ENCODE data around the gene CCDC92. TPM values are rescaled to one million over a fixed set of nuclear protein-coding genes. Genes with fewer than 3 reads are reported as not detected.
"Not testable (repeated sequence)": the region's sequence is repeated elsewhere in the genome, so short reads cannot be mapped to it uniquely, and the experiment has no call there.

The CCDC92 gene
- total RNA-seq, 1 donor from 2014 or later = 17.6 TPM

DNA sequence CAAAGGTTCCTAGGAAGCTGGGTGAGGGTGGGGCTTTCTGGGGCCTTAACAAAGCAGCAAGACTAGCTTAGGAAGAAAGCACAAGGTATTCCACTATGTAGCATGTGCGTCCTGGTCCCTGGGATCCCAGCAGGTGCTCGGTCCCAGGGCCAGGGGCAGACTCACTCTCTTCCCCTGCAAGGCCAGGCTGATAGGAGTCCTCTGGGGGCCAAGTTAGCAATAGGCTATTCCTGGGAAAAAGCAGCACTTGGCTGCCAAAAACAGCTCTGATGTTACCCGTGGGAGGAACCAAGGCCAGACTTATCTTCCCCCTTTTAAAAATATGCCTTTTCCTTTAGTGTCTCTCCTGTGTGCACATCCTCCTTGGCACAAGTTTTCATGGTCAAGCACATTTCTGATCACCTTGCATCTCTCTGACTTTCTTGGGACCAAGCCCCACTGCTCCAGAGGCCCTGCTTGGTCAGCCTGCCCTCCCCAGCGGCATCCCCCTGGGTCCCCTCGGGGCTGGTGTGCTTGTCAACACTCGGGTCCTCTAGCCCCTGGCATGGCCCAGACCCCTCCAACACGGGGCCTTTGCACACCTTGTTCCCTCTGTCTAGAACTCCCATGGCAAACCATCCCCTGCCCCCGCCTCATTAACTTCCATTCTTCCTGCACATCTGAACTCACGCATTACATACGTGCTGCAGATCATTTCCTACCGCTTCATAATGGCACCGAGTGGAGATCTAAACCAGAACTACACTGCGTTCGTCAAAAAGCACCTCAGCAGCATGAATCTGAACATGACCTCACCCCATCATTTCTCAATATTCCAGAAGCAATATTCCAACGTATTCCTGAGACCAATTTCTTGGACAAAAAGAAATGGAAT, 21.9 kb downstream of the CCDC92 start:
- intact Hi-C loops (cut with micrococcal nuclease) = no loop called here

DNA sequence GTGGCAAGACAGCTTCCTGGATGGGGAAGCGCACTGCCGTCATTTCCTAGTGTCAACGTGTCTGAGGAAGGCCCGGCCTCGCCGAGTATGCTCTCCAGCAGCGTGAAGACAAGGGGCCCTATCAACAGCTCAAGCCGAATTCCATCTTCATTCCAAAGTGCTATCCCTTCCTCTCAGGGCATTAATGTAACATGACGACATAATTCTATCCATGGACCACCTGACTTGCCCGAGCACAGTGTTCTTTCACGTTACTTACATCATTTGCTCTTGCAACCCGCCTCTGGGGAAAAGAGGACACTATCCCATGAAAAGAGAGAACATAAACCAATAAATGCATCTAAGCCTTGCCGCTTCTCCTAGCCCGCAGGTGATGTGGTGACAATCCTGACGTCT, 22.9 kb downstream of the CCDC92 start:
- intact Hi-C loops (cut with micrococcal nuclease) = no loop called here

DNA sequence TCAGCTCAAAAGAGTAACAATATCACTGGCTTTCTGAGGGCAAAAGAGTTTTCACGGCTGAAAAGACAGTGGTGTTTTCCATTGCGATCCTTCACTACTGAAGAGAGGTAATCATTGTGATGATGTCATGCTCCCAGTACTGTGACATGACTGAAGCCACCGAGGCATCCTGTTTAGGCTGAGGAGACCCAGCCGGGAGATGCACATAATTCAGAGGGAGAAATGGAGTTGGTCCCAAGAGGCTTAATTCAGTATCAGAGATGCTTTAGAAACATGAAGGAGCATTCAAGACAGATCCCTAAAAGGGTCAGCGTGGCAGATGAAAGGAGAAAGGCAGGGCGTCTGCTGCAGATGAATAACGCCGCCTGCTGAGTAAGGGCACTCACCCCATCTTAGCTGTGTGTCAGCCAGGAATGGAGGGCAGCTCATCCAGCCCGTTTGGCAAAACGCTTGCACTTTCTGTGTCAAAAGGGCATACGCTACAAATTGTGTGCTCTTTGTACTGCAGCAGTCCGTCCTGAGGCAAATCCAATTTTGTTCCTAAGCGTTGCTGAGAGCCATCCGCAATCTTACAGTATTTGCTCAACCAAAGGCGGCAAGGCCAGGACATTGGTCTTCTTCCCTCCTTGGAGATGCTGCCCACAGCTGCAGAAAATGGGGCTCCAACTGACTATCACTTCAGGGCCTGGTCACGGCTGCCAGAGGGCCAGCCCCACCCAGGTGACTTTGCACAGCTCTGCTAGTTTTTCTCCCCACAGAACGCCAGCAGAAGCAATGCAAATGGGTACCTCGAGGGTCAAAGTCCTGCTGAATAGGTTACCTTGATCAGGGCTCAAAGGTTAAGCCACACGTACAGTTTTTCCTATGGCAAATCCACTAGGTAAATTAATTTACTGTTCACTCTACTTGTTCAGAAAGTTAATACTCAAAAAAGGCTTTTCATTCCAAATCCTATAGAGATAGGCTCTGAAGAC, 23.5 kb downstream of the CCDC92 start:
- intact Hi-C loops (cut with micrococcal nuclease) = no loop called here

DNA sequence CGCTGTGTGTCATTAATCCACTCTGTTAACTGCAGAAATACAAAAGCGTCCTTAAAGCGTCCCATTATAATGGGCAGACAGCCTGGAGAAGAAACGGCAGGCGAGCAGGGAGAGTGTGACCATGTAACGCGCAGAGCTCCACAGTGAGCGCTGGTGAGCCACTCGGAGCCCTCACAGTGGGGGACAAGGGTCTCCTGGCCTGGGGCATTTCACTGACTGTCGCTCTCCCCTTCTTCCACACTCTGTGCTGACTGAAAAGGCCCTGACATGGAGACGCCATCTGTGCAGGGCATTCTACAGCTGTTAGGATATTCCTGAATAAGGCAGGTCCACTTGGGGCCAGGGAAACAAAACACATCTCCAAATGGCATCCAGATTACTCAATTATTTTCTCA, 24.2 kb downstream of the CCDC92 start:
- intact Hi-C loops (cut with micrococcal nuclease) = no loop called here

DNA sequence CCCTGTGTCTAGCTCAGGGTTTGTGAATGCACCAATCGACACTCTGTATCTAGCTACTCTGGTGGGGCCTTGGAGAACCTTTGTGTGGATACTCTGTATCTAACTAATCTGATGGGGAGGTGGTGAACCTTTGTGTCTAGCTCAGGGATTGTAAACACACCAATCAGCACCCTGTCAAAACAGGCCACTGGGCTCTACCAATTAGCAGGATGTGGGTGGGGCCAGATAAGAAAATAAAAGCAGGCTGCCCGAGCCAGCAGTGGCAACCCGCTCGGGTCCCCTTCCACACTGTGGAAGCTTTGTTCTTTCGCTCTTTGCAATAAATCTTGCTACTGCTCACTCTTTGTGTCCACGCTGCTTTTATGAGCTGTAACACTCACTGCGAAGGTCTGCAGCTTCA, 25.1 kb downstream of the CCDC92 start:
- intact Hi-C loops (cut with micrococcal nuclease) = not testable (repeated sequence)

DNA sequence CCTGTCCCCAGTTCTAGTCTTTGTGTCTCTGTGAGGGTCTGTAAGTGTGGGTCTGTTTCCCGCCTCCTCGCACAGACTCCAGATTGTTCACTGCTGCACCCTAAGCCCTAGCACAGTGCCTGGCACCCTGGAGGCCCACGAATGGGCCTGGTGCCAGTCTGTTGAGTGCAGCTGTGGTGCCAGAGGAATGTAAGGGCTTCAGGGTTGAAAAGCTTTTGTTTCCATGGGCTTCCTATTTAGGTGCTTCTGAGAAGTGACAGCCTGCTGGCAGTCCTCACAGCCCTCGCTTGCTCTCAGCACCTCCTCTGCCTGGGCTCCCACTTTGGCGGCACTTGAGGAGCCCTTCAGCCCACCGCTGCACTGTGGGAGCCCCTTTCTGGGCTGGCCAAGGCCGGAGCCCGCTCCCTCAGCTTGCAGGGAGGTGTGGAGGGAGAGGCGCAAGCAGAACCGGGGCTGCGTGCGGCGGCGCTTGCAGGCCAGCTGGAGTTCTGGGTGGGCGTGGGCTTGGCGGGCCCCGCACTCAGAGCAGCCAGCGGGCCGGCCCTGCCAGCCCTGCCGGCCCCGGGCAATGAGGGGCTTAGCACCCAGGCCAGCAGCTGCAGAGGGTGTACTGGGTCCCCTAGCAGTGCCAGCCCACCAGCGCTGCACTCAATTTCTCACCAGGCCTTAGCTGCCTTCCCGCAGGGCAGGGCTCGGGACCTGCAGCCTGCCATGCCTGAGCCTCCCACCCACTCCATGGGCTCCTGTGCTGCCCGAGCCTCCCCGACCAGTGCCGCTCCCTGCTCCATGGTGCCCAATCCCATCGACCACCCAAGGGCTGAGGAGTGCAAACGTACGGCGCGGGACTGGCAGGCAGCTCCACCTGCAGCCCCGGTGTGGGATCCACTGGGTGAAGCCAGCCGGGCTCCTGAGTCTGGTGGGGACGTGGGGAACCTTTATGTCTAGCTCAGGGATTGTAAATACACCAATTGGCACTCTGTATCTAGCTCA, 25.8 kb downstream of the CCDC92 start:
- intact Hi-C loops (cut with micrococcal nuclease) = not testable (repeated sequence)

DNA sequence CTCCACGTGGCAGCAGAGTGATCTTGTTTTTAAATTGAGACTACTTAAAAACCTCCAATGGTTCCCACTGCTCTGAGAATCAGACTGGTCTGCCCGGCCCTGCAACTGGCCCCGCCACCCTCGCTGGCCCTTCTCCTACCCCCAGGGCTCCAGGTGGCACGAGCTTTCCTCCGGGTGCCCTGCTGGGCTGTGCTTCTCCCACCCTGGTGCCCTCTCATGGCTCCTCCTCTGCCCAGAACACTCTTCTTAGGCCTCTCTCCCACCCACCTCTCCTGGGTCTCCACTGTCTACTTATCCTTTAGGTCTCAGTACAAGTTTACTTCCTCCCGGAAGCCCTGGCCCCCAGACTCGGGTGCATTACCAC, 26.5 kb downstream of the CCDC92 start:
- intact Hi-C loops (cut with micrococcal nuclease) = no loop called here

DNA sequence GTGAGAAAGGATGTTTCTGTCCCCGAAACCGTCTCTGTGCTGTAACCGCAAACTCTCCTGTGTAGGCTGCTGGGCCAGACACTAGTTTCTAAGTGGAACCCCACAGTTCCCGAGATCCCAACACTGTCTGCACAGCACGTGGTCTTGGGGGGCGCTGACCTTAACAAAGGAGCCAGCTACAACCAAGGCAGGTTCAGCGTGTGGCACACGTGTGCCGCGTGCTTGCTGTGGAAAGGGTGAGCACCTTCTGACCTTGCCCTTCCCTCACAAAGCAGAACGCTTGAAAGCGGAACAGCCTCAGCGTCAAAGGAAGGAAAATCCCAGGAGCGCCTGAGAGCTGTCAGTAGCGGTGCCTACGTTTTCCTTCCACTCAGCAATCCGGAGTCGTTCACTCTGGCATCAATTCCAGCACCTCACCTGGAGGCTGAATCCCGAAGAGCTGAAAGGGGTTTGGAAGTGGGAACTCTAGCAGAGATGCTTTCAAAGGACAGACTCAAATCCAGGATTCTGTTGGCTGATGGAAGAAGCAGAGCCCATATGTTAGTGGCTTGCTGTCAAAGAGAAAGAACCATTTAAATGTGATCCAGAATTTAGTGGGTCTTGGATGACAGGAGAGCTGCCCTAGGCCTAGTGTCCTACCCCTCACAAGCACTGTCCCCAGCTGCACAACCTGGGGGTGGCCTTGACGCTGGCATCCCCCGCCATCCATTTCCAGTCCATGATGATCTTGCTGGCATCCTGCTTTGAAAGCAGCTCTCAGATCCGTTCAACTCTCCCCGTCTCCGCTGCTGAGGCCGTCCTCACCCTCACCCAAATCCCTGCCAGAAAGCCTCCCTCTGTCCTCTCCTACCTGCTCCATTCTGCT, 27.1 kb downstream of the CCDC92 start:
- intact Hi-C loops (cut with micrococcal nuclease) = no loop called here

DNA sequence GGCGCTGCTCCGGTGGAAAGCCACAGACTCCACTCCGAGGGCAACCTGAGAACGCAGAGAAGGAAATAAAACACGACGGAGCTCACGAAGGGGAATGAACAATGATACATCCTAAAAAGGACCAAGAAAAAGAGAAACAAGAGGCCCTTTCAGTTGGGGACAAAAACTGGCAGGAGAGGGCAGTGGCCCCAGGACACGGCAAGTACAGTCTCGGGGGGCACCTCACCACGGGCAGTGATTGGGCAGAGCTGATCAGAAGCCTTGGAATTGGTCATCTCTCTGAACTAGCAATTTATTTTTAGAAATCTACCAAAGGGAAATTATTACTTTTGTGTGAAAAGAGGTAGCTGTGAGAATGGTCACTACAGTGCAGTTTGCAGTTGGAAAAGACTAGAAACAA, 27.9 kb downstream of the CCDC92 start:
- intact Hi-C loops (cut with micrococcal nuclease) = no loop called here

DNA sequence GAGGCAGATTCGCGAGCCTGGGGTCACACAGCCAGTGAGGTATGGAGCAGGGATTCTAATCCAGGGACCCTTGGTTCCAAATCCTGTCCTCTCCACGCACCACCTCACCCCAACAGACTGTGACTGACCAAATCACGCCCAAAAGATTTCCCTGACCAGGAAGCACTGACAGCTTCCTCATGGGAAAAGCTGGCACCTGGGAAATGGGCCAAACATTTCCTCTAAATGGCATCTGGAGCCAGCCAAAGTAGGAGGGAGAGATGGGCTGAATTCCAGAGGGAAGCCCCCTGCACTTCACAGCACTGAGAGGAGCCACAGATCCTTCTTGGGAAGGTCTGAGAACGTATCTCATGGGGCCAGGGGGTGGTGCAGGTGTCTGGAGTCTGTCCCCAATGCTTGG, 28.8 kb downstream of the CCDC92 start:
- intact Hi-C loops (cut with micrococcal nuclease) = no loop called here

DNA sequence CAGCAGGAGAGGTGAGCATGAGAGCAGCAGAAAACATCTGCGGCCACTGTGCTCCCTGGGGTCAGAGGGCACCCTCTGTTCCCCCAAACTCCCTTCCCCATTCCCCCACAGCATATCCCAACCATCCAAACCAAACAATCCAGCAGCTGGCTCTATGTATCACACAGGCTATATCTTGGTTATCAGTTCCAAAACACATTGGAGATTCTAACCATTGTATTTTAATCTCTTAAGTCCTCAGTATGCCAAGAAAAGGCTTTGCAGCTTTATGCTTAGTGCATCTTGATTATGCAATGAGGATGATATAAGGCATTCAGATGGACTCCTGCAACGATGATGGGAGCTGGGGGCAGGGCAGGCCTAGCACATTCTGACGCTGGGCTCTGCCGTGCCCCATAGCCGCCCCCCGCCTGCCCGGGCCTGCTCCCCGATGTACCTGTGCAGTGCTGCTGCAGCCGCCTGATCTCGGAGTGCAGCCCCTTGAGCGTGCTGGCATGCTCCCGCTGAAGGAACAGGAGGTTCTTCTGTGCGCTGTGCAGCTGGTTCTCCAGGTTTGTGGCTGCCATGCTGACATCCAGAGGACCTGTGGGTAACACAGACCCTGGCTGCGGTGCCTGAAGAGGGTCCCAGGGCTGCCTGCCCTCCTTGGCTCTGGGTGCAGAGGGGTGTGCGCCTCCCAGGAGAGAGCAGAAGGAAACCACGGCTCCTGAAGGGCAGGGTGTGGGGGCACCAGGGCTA, 29.6 kb downstream of the CCDC92 start:
- intact Hi-C loops (cut with micrococcal nuclease) = no loop called here

DNA sequence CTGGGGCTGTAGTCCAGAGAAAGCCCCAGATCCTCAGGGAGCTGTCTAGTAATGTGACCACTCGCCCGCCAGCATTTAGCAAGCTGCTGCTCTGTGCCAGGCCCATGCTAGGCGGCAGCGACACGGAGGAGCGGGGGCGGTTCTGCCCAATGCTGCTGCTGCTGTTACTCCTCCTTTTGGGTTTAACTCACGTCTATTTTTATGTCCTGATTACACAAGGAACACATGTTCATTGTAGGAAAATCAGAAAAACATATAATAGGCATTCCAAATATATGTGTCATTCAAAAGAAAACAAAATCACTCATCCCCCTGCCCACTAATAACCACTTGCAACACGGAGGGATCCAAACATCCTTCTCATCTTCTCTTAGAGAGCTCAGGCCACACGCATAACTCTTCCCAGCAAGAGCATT, 30.4 kb downstream of the CCDC92 start:
- intact Hi-C loops (cut with micrococcal nuclease) = no loop called here

DNA sequence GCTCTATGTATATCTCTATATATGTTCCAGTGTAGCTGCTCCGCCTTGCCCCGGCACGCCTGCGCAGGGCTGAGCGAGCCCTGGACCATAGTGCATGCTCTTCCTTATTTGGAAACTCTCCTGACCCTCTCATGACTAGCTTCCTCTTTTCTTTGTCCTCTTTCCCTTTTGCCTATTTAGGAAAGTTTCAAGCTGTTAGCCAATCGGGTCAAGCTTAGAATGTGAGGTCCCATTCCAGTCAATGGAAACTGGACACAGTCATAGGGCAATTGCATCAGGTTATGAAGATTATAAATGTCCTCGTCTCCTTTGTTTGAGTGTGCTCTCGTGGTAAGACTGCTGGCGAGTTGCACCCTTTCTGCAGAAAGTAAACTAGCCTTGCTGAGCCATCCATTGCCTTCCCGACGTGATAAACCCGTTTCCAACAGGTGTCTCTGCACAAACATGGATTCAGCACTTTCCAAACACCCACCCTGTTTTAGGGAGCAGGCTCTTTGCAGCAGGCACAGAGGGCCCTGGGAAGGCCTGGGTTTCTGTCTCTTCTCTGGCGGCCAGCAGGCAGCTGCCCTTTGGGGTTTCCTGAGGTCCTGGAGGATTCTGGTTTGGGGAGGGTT, 30.9 kb downstream of the CCDC92 start:
- intact Hi-C loops (cut with micrococcal nuclease) = no loop called here

DNA sequence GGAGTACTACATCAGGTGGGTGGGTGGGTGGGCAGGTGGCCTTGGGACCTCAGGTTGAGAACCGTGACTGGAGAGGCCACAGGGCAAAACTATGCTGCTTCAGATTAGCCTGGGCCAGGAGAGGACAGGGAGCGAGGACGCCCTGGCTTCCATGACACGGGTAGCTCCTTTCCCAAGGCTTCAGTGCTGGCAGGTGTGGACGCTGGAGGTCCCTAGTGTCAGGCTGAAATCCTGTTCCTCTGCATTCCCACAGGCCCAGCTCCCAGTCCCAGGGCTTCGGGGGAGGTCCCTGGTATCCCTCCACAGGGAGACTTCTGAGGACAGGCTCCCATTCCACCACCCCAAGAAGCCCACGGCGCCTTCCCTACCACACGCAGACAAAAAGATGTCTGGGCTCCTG, 31.6 kb downstream of the CCDC92 start:
- intact Hi-C loops (cut with micrococcal nuclease) = no loop called here

DNA sequence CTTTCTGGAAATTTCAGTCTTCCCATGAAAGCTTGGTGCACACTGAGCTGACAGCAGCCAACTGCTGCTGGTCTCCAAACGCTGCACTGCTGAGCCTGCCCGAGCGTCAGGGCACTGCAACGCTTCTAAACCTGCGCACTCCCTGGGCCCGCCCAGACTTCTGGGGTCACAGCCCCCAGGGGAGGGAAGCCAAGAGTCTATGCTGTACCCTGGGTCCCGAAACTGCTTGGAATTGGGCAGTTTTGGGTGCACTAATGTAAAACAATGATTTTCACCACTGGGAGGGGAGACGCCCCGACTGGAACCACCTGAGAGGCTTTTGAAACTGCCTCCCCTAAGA, 32.0 kb downstream of the CCDC92 start:
- intact Hi-C loops (cut with micrococcal nuclease) = no loop called here

DNA sequence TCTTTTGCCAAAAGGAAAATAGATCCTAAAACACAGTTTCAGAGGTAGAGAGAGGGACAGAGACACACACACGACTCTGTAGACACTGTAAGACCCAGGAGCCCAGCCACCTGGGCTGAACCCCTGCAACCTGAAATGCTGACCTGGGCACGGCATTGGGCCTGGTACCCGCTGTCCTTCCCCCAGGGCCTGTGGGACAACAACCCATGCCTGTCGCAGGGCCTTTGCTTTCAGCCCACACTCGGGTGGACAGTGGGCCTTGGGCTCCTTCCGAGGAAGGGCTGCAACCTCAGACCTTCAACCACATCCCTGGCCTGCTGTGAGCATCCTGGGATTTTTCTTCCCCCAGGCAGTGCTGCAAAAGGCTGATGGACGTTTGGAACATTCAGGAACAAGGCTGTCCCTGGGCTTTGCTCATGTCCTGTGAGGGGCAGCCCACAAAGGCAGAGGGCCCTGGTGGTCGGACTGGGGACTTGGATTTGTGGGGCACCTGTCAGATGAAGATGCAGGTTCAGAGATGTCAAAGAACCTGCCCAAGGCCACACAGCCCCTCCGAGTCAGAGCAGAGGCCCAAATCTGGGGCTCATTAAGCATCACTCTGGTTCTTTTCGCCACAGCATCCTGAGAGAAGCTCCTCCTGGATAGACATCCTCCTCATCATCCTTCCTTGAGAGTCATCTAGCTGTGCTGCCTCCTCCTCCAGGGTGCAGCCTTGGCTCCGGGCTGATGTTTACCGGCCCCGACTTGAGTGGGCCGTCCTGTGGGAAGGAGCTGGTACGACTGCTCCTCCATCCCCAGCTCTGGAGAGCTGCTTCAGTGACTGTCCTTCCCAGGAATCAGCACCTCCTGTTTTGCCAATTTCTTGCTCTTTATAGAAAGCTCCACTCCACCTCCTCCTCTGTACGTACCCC, 32.7 kb downstream of the CCDC92 start:
- intact Hi-C loops (cut with micrococcal nuclease) = loop anchor here (2.0 kb wide), 1 partner anchor 33 kb away; the partner anchor contains the start of genes CCDC92 and ZNF664

DNA sequence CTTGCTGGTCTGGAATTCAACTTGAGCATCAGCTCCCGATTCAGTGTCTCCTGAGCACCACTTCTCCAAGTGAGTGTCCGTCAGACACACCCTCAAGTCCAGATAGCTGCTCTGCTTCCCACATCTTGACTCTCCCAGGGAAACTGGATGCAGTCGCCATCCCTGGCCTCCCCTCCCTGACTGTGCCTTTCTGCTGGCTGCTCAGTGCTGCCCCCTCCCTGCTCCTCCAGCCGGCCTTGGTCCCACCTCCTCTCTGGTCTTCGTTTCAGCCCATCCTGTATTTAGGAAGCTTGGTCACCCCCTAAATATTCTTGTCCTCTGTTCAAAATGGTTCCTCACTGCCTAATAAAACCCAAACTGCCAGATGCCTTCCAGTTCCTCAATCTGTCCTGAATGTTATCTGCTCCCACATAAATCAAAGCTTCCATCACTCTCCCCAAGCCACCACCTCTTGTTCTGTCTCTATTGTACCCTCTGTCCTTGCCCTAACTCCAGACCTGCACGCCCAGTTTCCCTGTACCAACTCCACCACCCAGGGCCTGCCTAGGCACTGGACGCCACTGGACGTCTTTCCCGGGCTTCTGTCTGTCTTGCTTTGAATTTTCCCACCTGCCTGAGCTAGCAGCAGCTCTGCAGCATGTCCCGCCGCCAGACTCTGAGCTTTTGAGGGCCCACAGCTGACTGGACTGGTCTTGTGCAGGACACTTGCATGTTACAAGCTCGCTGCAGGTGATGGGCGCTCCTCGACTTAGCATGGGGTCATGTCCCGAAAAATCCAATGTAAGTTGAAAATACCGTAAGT, 33.8 kb downstream of the CCDC92 start:
- intact Hi-C loops (cut with micrococcal nuclease) = loop anchor here (2.0 kb wide), 1 partner anchor 34 kb away; the partner anchor contains the start of genes CCDC92 and ZNF664
